Calu3 (cell line): ENCODE data around the gene GPR176. TPM values are rescaled to one million over a fixed set of nuclear protein-coding genes. Genes with fewer than 3 reads are reported as not detected.

Source experiments
- BruUV-seq: library from RNA; stranded (reverse); fragments of 400-500 nt; replicated peaks from 2 replicates; lab custom pipeline; 2021; lab: Mats Ljungman, UMichigan
- CTCF ChIA-PET: fragments of 300-600 bp; sonication (Branson Sonifier 250); formaldehyde crosslinking; loops from one replicate; lab custom pipeline; 2022; ENCODE audit warnings: antibody characterized with exemption; lab: Charles Lee
- DNase-seq: peaks from one replicate; pipeline ENCODE4 v3.0.0; 2022
- H3K27ac Mint-ChIP-seq: one replicate; pipeline ENCODE4 v1.8.0; 2022; ENCODE audit warnings: mixed read lengths; ENCODE audit not compliant: unreplicated experiment
- H3K27me3 Mint-ChIP-seq: one replicate; pipeline ENCODE4 v1.8.0; 2022; ENCODE audit warnings: mixed read lengths; ENCODE audit not compliant: unreplicated experiment
- H3K36me3 Mint-ChIP-seq: one replicate; pipeline ENCODE4 v1.8.0; 2022; ENCODE audit warnings: mild to moderate bottlenecking, moderate library complexity, mixed read lengths; ENCODE audit not compliant: insufficient read depth, unreplicated experiment
- H3K4me1 Mint-ChIP-seq: one replicate; pipeline ENCODE4 v1.8.0; 2022; ENCODE audit warnings: mild to moderate bottlenecking, low read depth, mixed read lengths; ENCODE audit not compliant: unreplicated experiment
- H3K4me3 Mint-ChIP-seq: one replicate; pipeline ENCODE4 v1.8.0; 2022; ENCODE audit warnings: mild to moderate bottlenecking, low read depth, moderate library complexity, mixed read lengths; ENCODE audit not compliant: unreplicated experiment
- H3K9me3 Mint-ChIP-seq: one replicate; pipeline ENCODE4 v1.8.0; 2022; ENCODE audit warnings: low read depth, mixed read lengths; ENCODE audit not compliant: unreplicated experiment
- CTCF ChIP-seq: fragments of 200-600 bp; IDR thresholded peaks from one replicate; pipeline ENCODE4 v1.8.0; 2022; ENCODE audit warnings: antibody characterized with exemption; ENCODE audit not compliant: unreplicated experiment
- intact Hi-C: fragments of 100-400 bp; cut with micrococcal nuclease; formaldehyde crosslinking; loops from one replicate; pipeline ENCODE4 v1.10.0; 2022; ENCODE audit not compliant: unreplicated experiment
- total RNA-seq: library from RNA; stranded (reverse); gene quantifications from 2 replicates; pipeline ENCODE4 v1.2.3, GENCODE V29; 2022

Gene GPR176
- total RNA-seq, 1 experiment from 2014 or later = 10.2 TPM

- no peak for TF ChIP-seq CTCF
- H3K27ac Mint-ChIP-seq = no peak overlapping the region
- no peak for DNase-seq
- H3K36me3 Mint-ChIP-seq = no peaks in the 10 kb centered on the region
- H3K4me3 Mint-ChIP-seq = no peak overlapping the region
- no peaks in the 10 kb centered on the region for H3K9me3 Mint-ChIP-seq
- intact Hi-C loops = no loop called here
- no peaks in the 10 kb centered on the region for H3K27me3 Mint-ChIP-seq
- H3K4me1 Mint-ChIP-seq = no peaks in the 10 kb centered on the region
- CTCF ChIA-PET = interaction anchor here (1.7 kb wide), 1 partner anchor 10 kb away, joined by 5 read pairs; no protein-coding TSS in a partner anchor
- BruUV-seq = no TSS peak
Observed at GRCh38 chr15:39767921-39768320, 152.1 kb downstream of the GPR176 start.

GRCh38 chr15:39761006-39761405 is 159.1 kb downstream of the GPR176 start:
- Mint-ChIP-seq H3K36me3 (no peaks in the 10 kb centered on the region), H3K9me3 (no peaks in the 10 kb centered on the region), H3K27ac (no peak overlapping the region), H3K4me3 (no peak overlapping the region), H3K27me3 (no peaks in the 10 kb centered on the region), H3K4me1 (no peaks in the 10 kb centered on the region)
- no peak for TF ChIP-seq CTCF
- intact Hi-C loops = no loop called here
- CTCF ChIA-PET = no interaction called here
- BruUV-seq = no TSS peak
- DNase-seq = no peak

GRCh38 chr15:39756806-39757522 is 163.1 kb downstream of the GPR176 start:
- H3K36me3 Mint-ChIP-seq = no peaks in the 10 kb centered on the region
- no peak overlapping the region for H3K4me3 Mint-ChIP-seq
- no peak for TF ChIP-seq CTCF
- H3K9me3 Mint-ChIP-seq = no peaks in the 10 kb centered on the region
- intact Hi-C loops = loop anchor here (1.0 to 5.0 kb wide), 3 partner anchors 71 to 1050 kb away; no protein-coding TSS in a partner anchor
- H3K27me3 Mint-ChIP-seq = no peaks in the 10 kb centered on the region
- CTCF ChIA-PET = interaction anchor here (0.8 to 1.6 kb wide), 9 partner anchors 9 to 1049 kb away, joined by 3 to 20 read pairs (median 4); partner anchors contain the start of gene THBS1
- no TSS peak for BruUV-seq
- peak; percentile 17 for DNase-seq
- H3K4me1 Mint-ChIP-seq = no peaks in the 10 kb centered on the region
- no peak overlapping the region for H3K27ac Mint-ChIP-seq

- no peak overlapping the region for H3K4me3 Mint-ChIP-seq
- no peak for DNase-seq
- H3K9me3 Mint-ChIP-seq = no peaks in the 10 kb centered on the region
- H3K36me3 Mint-ChIP-seq = no peaks in the 10 kb centered on the region
- CTCF ChIA-PET = no interaction called here
- BruUV-seq = no TSS peak
- intact Hi-C loops = no loop called here
- TF ChIP-seq CTCF = no peak
- H3K4me1 Mint-ChIP-seq = peaks cover 10% of the 10 kb centered on the region
- H3K27ac Mint-ChIP-seq = no peak overlapping the region
- H3K27me3 Mint-ChIP-seq = no peaks in the 10 kb centered on the region
Observed at GRCh38 chr15:39752991-39753390, 167.1 kb downstream of the GPR176 start.
